Measurements from ENCODE around the gene TBC1D13. TPM values are rescaled to one million over a fixed set of nuclear protein-coding genes. Genes with fewer than 3 reads are reported as not detected.
"Not testable (repeated sequence)": the region's sequence is repeated elsewhere in the genome, so short reads cannot be mapped to it uniquely, and the experiment has no call there.

TBC1D13 gene
- total RNA-seq, 1 donor from 2014 or later: 22.5 TPM

DNA sequence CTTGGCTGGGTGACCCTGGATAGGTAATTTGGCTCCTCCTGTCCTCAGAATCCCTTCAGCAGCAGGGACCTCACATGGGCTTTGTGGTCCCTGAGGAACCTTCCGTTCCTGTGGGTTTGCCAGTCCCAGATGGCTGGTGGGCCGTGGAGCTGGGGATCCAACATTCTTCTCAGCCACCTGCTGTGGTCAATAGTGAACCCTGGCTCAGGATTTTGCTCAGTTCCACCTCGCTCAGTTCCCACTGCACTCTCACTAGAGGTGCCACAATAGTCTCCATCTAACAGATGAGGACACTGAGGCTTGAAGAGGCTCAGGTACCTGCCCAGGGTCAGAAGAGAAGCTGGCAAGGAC is 59.6 kb downstream of the TBC1D13 start:
- no peak for DNase-seq (ENCODE audit: low read depth)

DNA sequence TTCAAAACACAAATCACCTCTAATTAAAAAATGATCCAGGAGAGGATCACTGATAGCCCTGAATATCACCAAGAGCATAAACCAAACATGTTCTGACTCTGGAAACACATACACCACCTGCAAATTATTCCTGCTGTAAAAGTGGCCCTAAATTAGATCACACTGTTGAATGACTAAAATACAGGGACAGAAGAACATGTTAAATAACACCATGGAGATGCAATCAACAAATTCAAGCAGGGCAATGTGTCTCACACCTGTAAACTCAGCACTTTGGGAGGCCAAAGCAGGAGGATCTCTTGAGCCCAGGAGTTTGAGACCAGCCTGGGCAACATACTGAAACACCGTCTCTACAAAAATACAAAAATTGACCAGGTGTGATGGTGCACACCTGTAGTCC is 60.8 kb downstream of the TBC1D13 start:
- no peak for DNase-seq (ENCODE audit: low read depth)

DNA sequence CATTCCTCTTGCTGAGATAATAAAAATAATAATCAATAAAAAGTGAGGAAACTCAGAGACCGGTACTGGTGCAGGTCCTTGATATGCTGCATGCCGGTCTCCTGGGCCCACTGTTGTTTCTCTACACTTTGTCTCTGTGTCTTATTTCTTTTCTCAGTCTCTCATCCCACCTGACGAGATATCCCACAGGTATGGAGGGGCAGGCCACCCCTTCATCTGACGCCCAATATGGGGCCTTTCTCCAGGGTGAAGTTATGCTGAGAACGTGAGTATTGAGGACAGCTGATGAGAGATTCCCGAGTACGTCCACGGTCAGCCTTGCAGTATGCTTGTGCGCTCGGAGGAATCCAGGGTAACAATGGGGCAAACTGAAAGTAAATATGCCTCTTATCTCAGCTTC is 64.0 kb downstream of the TBC1D13 start:
- DNase-seq (ENCODE audit: low read depth): not testable (repeated sequence)

DNA sequence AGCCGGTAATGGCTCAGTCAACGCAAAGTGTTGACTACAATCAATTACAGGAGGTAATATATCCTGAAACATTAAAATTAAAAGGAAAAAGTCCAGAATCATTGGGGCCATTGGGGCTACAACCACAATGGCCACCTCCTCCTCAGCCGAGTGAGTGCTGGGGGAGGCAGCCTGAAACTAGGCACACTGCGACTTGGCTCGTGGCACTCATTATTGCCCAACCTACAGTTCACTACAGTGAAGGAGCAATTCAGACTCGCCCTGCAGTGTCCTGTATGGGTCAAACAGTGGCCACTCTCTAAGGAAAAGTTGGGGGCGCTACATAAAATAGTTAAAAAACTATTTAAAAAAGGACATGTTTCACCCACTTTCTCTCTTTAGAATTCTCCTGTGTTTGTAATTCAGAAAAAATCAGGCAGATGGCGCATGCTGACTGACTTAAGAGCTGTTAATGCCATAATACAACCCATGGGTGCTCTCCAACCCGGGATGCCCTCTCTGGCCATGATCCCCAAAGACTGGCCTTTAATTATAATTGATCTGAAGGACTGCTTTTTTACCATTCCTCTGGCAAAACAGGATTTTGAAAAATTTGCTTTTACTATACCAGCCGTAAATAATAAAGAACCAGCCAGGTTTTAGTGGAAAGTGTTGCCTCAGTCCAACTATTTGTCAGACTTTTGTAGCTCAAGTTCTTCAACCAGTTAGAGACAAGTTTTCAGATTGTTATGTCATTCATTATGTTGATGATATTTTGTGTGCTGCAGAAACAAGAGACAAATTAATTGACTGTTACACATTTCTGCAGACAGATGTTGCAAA is 64.9 kb downstream of the TBC1D13 start:
- DNase-seq (ENCODE audit: low read depth): peak; percentile 45

DNA sequence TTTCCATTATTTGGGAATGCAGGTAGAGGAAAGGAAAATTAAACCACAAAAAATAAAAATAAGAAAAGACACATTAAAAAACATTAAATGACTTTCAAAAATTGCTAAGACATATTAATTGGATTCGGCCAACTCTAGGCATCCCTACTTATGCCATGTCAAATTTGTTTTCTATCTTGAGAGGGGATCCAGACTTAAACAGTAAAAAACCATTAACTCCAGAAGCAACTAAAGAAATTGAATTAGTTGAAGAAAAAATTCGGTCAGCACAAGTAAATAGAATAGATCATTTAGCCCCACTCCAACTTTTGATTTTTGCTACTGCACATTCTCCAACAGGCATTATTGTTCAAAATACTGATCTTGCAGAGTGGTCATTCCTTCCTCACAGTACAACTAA is 65.6 kb downstream of the TBC1D13 start:
- not testable (repeated sequence) for DNase-seq (ENCODE audit: low read depth)

DNA sequence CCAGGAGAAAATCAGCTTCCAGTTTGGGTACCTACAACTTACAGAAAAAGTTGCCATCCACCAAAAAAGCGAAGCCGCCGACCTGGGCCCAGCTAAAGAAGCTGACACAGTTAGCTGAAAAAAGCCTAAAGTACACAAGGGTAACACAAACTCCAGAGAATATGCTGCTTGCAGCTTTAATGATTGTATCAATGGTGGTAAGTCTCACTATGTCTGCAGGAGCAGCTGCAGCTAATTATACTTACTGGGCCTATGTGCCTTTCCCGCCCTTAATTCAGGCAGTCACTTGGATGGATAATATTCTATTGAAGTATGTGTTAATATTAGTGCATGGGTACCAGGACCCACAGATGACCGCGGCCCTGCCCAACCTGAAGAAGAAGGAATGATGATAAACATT is 67.4 kb downstream of the TBC1D13 start:
- DNase-seq (ENCODE audit: low read depth): not testable (repeated sequence)

DNA sequence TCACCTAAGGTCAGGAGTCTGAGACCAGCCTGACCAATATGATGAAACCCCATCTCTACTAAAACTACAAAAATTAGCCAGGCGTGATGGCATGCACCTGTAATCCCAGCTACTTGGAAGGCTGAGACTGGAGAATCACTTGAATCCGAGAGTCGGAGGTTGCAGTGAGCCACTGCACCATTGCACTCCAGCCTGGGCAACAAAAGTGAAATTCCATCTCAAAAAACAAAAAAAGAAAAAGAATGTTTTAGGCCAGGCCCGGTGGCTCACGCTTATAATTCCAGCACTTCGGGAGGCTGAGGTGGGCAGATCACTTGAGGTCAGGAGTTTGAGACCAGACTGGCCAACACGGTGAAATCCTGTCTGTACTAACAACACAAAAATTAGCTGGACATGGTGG is 71.4 kb downstream of the TBC1D13 start:
- DNase-seq (ENCODE audit: low read depth): not testable (repeated sequence)

Other genes starting within 250 kb of the TBC1D13 start
- gene SPTAN1, start 234.7 kb upstream of the TBC1D13 start, total RNA-seq: 206 and 420 TPM in 2 replicates
- gene DYNC2I2, start 130.4 kb upstream of the TBC1D13 start, total RNA-seq: 46.4 and 59.7 TPM in 2 replicates
- gene SET, start 98.0 kb upstream of the TBC1D13 start, total RNA-seq: 395 and 577 TPM in 2 replicates
- gene PKN3, start 84.8 kb upstream of the TBC1D13 start, total RNA-seq: 2.8 and 5.2 TPM in 2 replicates
- gene ZDHHC12, start 63.1 kb upstream of the TBC1D13 start, total RNA-seq: 46.4 and 58.0 TPM in 2 replicates
- 25.0 and 44.2 TPM in 2 replicates for gene ZER1, start 15.3 kb upstream of the TBC1D13 start, total RNA-seq
- 31.3 and 33.9 TPM in 2 replicates for gene ENDOG, start 31.2 kb downstream of the TBC1D13 start, total RNA-seq
- gene SPOUT1, start 42.5 kb downstream of the TBC1D13 start, total RNA-seq: 12.0 and 18.2 TPM in 2 replicates
- gene KYAT1, start 94.7 kb downstream of the TBC1D13 start, total RNA-seq: 9.9 and 10.5 TPM in 2 replicates
- gene LRRC8A, start 94.9 kb downstream of the TBC1D13 start, total RNA-seq: 44.4 and 47.4 TPM in 2 replicates
- gene PHYHD1, start 133.7 kb downstream of the TBC1D13 start, total RNA-seq: 38.4 and 71.2 TPM in 2 replicates
- 20.5 and 24.6 TPM in 2 replicates for gene DOLK, start 160.3 kb downstream of the TBC1D13 start, total RNA-seq
- gene NUP188, start 160.4 kb downstream of the TBC1D13 start, total RNA-seq: 23.3 and 38.3 TPM in 2 replicates
- 67.5 and 69.6 TPM in 2 replicates for gene SH3GLB2, start 241.1 kb downstream of the TBC1D13 start, total RNA-seq
- gene MIGA2, start 249.4 kb downstream of the TBC1D13 start, total RNA-seq: 18.4 and 26.0 TPM in 2 replicates

All from renal cortical epithelial cell (primary cell).